Breast epithelium (tissue), 4 donors: ENCODE measurements around the gene ADARB2. TPM values are rescaled to one million over a fixed set of nuclear protein-coding genes. Genes with fewer than 3 reads are reported as not detected.

Source experiments
- DNase-seq, 2 donors: peaks; one replicate each; pipeline ENCODE4 v3.0.0-alpha.2; 2019; ENCODE audit warnings: low spot score in 2 of 2
- H3K27ac ChIP-seq, 2 donors: fragments of 200-600 bp; sonication (generic) in 1 of 2; one replicate each; pipeline ENCODE4 v1.5.1; 2016 to 2019; ENCODE audit warnings: mild to moderate bottlenecking in 1 of 2
- H3K27me3 ChIP-seq, 2 donors: fragments of 200-600 bp; sonication (generic) in 1 of 2; one replicate each; pipeline versions ENCODE4 v1.5.1 to v1.6.0; 2017 to 2019; ENCODE audit warnings: control low read depth in 1 of 2, mild to moderate bottlenecking in 1 of 2
- H3K36me3 ChIP-seq: fragments of 200-600 bp; one replicate; pipeline ENCODE4 v1.5.1; 2019
- H3K4me1 ChIP-seq, 2 donors: fragments of 200-600 bp; sonication (generic); one replicate each; pipeline ENCODE4 v1.5.1; 2016 to 2019; ENCODE audit warnings: control low read depth in 1 of 2
- H3K4me3 ChIP-seq, 3 donors: fragments of 200-600 bp; sonication (generic); 1 replicate in 2 of 3; 2 replicates in 1 of 3; pipeline ENCODE4 v1.5.1; 2016 to 2019; ENCODE audit warnings: mild to moderate bottlenecking in 3 of 3, moderate library complexity in 2 of 3
- H3K9me3 ChIP-seq, 2 donors: fragments of 200-600 bp; sonication (generic) in 1 of 2; one replicate each; pipeline ENCODE4 v1.5.1; 2016 to 2019; ENCODE audit warnings: control low read depth in 1 of 2
- CTCF ChIP-seq, 3 donors: fragments of 450-650 bp; IDR thresholded peaks; one replicate each; pipeline ENCODE4 v1.5.1; 2016 to 2017; ENCODE audit warnings: antibody characterized with exemption in 3 of 3, mild to moderate bottlenecking in 3 of 3, moderate library complexity in 3 of 3
- POLR2A ChIP-seq: fragments of 450-650 bp; IDR thresholded peaks from one replicate; pipeline ENCODE4 v1.6.1; 2016; ENCODE audit warnings: antibody characterized with exemption, mild to moderate bottlenecking, moderate library complexity
- POLR2AphosphoS5 ChIP-seq, 3 donors: sonication (generic); formaldehyde crosslinking; IDR thresholded peaks; one replicate each; pipeline ENCODE4 v1.6.1; 2017; ENCODE audit warnings: antibody characterized with exemption in 3 of 3
- intact Hi-C: fragments of 100-400 bp; cut with DNase I; formaldehyde crosslinking; loops from one replicate; pipeline ENCODE4 v1.15.1; 2023; ENCODE audit warnings: low total_unique reads
- total RNA-seq, 3 donors: library from RNA; depleted of rRNA; stranded (reverse); fragments of >200 nt; gene quantifications; one replicate each; pipeline ENCODE4 v1.1.0, GENCODE V29; 2016

Gene ADARB2
- total RNA-seq, 3 donors from 2014 or later = 0.32 to 3.9 (median 2.0) TPM

- Histone ChIP-seq H3K4me3 (no peak overlapping the region), H3K36me3 (no peaks in the 10 kb centered on the region), H3K27me3 (peaks cover 0 to 8% of the 10 kb centered on the region in 2 donors), H3K27ac (no peak overlapping the region), H3K9me3 (no peaks in the 10 kb centered on the region), H3K4me1 (no peaks in the 10 kb centered on the region)
- DNase-seq = no peak
- TF ChIP-seq POLR2AphosphoS5 (IDR thresholded peaks at IDR 0.05) (no peak), POLR2A (no peak), CTCF (IDR thresholded peaks at IDR 0.05) (no peak)
- intact Hi-C loops = no loop called here
These were observed 160.0 kb downstream of the ADARB2 start for GRCh38 chr10:1577373-1577770.

GRCh38 chr10:1576467-1577372 lies 160.6 kb downstream of the ADARB2 start:
- Histone ChIP-seq H3K27ac (no peak overlapping the region), H3K9me3 (no peaks in the 10 kb centered on the region), H3K36me3 (no peaks in the 10 kb centered on the region), H3K27me3 (peaks cover 0 to 8% of the 10 kb centered on the region in 2 donors), H3K4me3 (no peak overlapping the region), H3K4me1 (no peaks in the 10 kb centered on the region)
- intact Hi-C loops = no loop called here
- no peak for DNase-seq
- no peak for TF ChIP-seq POLR2A
- no peak for TF ChIP-seq POLR2AphosphoS5 (IDR thresholded peaks at IDR 0.05)
- TF ChIP-seq CTCF (IDR thresholded peaks at IDR 0.05) = no peak

GRCh38 chr10:1575481-1576244 lies 161.7 kb downstream of the ADARB2 start:
- no peak for TF ChIP-seq POLR2AphosphoS5 (IDR thresholded peaks at IDR 0.05)
- H3K4me1 ChIP-seq = no peaks in the 10 kb centered on the region
- no peak overlapping the region for H3K27ac ChIP-seq
- H3K36me3 ChIP-seq = no peaks in the 10 kb centered on the region
- intact Hi-C loops = no loop called here
- H3K4me3 ChIP-seq = no peak overlapping the region
- DNase-seq = no peak
- H3K27me3 ChIP-seq = peaks cover 0 to 1% of the 10 kb centered on the region in 2 donors
- no peaks in the 10 kb centered on the region for H3K9me3 ChIP-seq

GRCh38 chr10:1574719-1575118 lies 162.6 kb downstream of the ADARB2 start:
- Histone ChIP-seq H3K9me3 (no peaks in the 10 kb centered on the region), H3K27me3 (no peaks in the 10 kb centered on the region), H3K36me3 (no peaks in the 10 kb centered on the region), H3K4me3 (no peak overlapping the region), H3K4me1 (no peaks in the 10 kb centered on the region), H3K27ac (no peak overlapping the region)
- DNase-seq = no peak
- TF ChIP-seq POLR2A (no peak), POLR2AphosphoS5 (IDR thresholded peaks at IDR 0.05) (no peak), CTCF (IDR thresholded peaks at IDR 0.05) (no peak)
- intact Hi-C loops = no loop called here

- no peak overlapping the region for H3K27ac ChIP-seq
- no peak overlapping the region for H3K4me3 ChIP-seq
- no peaks in the 10 kb centered on the region for H3K9me3 ChIP-seq
- no peaks in the 10 kb centered on the region for H3K4me1 ChIP-seq
- no peaks in the 10 kb centered on the region for H3K27me3 ChIP-seq
- DNase-seq = no peak
- TF ChIP-seq POLR2A = no peak
- no peak for TF ChIP-seq POLR2AphosphoS5 (IDR thresholded peaks at IDR 0.05)
- TF ChIP-seq CTCF (IDR thresholded peaks at IDR 0.05) = no peak
- no peaks in the 10 kb centered on the region for H3K36me3 ChIP-seq
- intact Hi-C loops = no loop called here
These were observed 163.3 kb downstream of the ADARB2 start for GRCh38 chr10:1573981-1574380.
